ENCODE data around the gene RNF183.

The RNF183 gene

GRCh38 chr9:113331780-113332179, 28.6 kb upstream of the RNF183 start:
- no peak overlapping the region for H3K4me3 Mint-ChIP-seq
- H3K27me3 Mint-ChIP-seq = no peaks in the 10 kb centered on the region
- H3K27ac Mint-ChIP-seq = no peak overlapping the region
- H3K36me3 Mint-ChIP-seq (ENCODE audit: low read depth) = no peaks in the 10 kb centered on the region
- no peaks in the 10 kb centered on the region for H3K9me3 Mint-ChIP-seq
- H3K4me1 Mint-ChIP-seq (ENCODE audit: low read depth) = no peaks in the 10 kb centered on the region

- Mint-ChIP-seq H3K27me3 (no peaks in the 10 kb centered on the region), H3K4me1 (ENCODE audit: low read depth) (no peaks in the 10 kb centered on the region), H3K27ac (no peak overlapping the region), H3K9me3 (no peaks in the 10 kb centered on the region), H3K4me3 (no peak overlapping the region), H3K36me3 (ENCODE audit: low read depth) (no peaks in the 10 kb centered on the region)
Measured at GRCh38 chr9:113328045-113328782, 25.0 kb upstream of the RNF183 start.

GRCh38 chr9:113326230-113326629, 23.1 kb upstream of the RNF183 start:
- Mint-ChIP-seq H3K4me1 (ENCODE audit: low read depth) (no peaks in the 10 kb centered on the region), H3K9me3 (no peaks in the 10 kb centered on the region), H3K36me3 (ENCODE audit: low read depth) (no peaks in the 10 kb centered on the region), H3K4me3 (no peak overlapping the region), H3K27me3 (no peaks in the 10 kb centered on the region), H3K27ac (no peak overlapping the region)

GRCh38 chr9:113322671-113323070, 19.5 kb upstream of the RNF183 start:
- no peak overlapping the region for H3K4me3 Mint-ChIP-seq
- H3K4me1 Mint-ChIP-seq (ENCODE audit: low read depth) = no peaks in the 10 kb centered on the region
- no peaks in the 10 kb centered on the region for H3K36me3 Mint-ChIP-seq (ENCODE audit: low read depth)
- no peak overlapping the region for H3K27ac Mint-ChIP-seq
- no peaks in the 10 kb centered on the region for H3K9me3 Mint-ChIP-seq
- H3K27me3 Mint-ChIP-seq = no peaks in the 10 kb centered on the region

- Mint-ChIP-seq H3K27me3 (no peaks in the 10 kb centered on the region), H3K4me1 (ENCODE audit: low read depth) (no peaks in the 10 kb centered on the region), H3K27ac (no peak overlapping the region), H3K36me3 (ENCODE audit: low read depth) (no peaks in the 10 kb centered on the region), H3K9me3 (no peaks in the 10 kb centered on the region), H3K4me3 (no peak overlapping the region)
Measured at GRCh38 chr9:113320051-113320450, 16.9 kb upstream of the RNF183 start.

- Mint-ChIP-seq H3K4me3 (no peak overlapping the region), H3K27ac (no peak overlapping the region), H3K9me3 (no peaks in the 10 kb centered on the region), H3K4me1 (ENCODE audit: low read depth) (no peaks in the 10 kb centered on the region), H3K27me3 (no peaks in the 10 kb centered on the region), H3K36me3 (ENCODE audit: low read depth) (no peaks in the 10 kb centered on the region)
Measured at GRCh38 chr9:113319054-113319453, 15.9 kb upstream of the RNF183 start.

- Mint-ChIP-seq H3K9me3 (no peaks in the 10 kb centered on the region), H3K27ac (no peak overlapping the region), H3K27me3 (no peaks in the 10 kb centered on the region), H3K4me3 (no peak overlapping the region), H3K4me1 (ENCODE audit: low read depth) (no peaks in the 10 kb centered on the region), H3K36me3 (ENCODE audit: low read depth) (no peaks in the 10 kb centered on the region)
Measured at GRCh38 chr9:113317777-113318176, 14.6 kb upstream of the RNF183 start.

- Mint-ChIP-seq H3K27ac (no peak overlapping the region), H3K4me3 (no peak overlapping the region), H3K36me3 (ENCODE audit: low read depth) (no peaks in the 10 kb centered on the region), H3K4me1 (ENCODE audit: low read depth) (no peaks in the 10 kb centered on the region), H3K27me3 (no peaks in the 10 kb centered on the region), H3K9me3 (no peaks in the 10 kb centered on the region)
Measured at GRCh38 chr9:113316030-113316429, 12.9 kb upstream of the RNF183 start.

- Mint-ChIP-seq H3K27me3 (no peaks in the 10 kb centered on the region), H3K4me1 (ENCODE audit: low read depth) (no peaks in the 10 kb centered on the region), H3K27ac (no peak overlapping the region), H3K4me3 (no peak overlapping the region), H3K36me3 (ENCODE audit: low read depth) (no peaks in the 10 kb centered on the region), H3K9me3 (no peaks in the 10 kb centered on the region)
Measured at GRCh38 chr9:113315231-113315630, 12.1 kb upstream of the RNF183 start.

GRCh38 chr9:113313261-113313660, 10.1 kb upstream of the RNF183 start:
- H3K27ac Mint-ChIP-seq = no peak overlapping the region
- H3K4me3 Mint-ChIP-seq = no peak overlapping the region
- H3K27me3 Mint-ChIP-seq = no peaks in the 10 kb centered on the region
- H3K4me1 Mint-ChIP-seq (ENCODE audit: low read depth) = no peaks in the 10 kb centered on the region
- no peaks in the 10 kb centered on the region for H3K9me3 Mint-ChIP-seq
- H3K36me3 Mint-ChIP-seq (ENCODE audit: low read depth) = no peaks in the 10 kb centered on the region

- no peaks in the 10 kb centered on the region for H3K27me3 Mint-ChIP-seq
- H3K4me3 Mint-ChIP-seq = no peak overlapping the region
- no peak overlapping the region for H3K27ac Mint-ChIP-seq
- no peaks in the 10 kb centered on the region for H3K36me3 Mint-ChIP-seq (ENCODE audit: low read depth)
- H3K9me3 Mint-ChIP-seq = no peaks in the 10 kb centered on the region
- H3K4me1 Mint-ChIP-seq (ENCODE audit: low read depth) = no peaks in the 10 kb centered on the region
Measured at GRCh38 chr9:113311961-113312360, 8.8 kb upstream of the RNF183 start.

GRCh38 chr9:113310538-113310937, 7.4 kb upstream of the RNF183 start:
- no peaks in the 10 kb centered on the region for H3K4me1 Mint-ChIP-seq (ENCODE audit: low read depth)
- no peaks in the 10 kb centered on the region for H3K9me3 Mint-ChIP-seq
- H3K27me3 Mint-ChIP-seq = no peaks in the 10 kb centered on the region
- no peak overlapping the region for H3K27ac Mint-ChIP-seq
- no peaks in the 10 kb centered on the region for H3K36me3 Mint-ChIP-seq (ENCODE audit: low read depth)
- no peak overlapping the region for H3K4me3 Mint-ChIP-seq

- H3K27me3 Mint-ChIP-seq = no peaks in the 10 kb centered on the region
- H3K36me3 Mint-ChIP-seq (ENCODE audit: low read depth) = no peaks in the 10 kb centered on the region
- H3K27ac Mint-ChIP-seq = no peak overlapping the region
- H3K4me3 Mint-ChIP-seq = no peak overlapping the region
- no peaks in the 10 kb centered on the region for H3K9me3 Mint-ChIP-seq
- no peaks in the 10 kb centered on the region for H3K4me1 Mint-ChIP-seq (ENCODE audit: low read depth)
Measured at GRCh38 chr9:113309204-113309813, 6.1 kb upstream of the RNF183 start.

GRCh38 chr9:113307396-113307975, 4.3 kb upstream of the RNF183 start:
- Mint-ChIP-seq H3K9me3 (no peaks in the 10 kb centered on the region), H3K27ac (no peak overlapping the region), H3K36me3 (ENCODE audit: low read depth) (no peaks in the 10 kb centered on the region), H3K4me3 (no peak overlapping the region), H3K4me1 (ENCODE audit: low read depth) (no peaks in the 10 kb centered on the region), H3K27me3 (no peaks in the 10 kb centered on the region)

GRCh38 chr9:113306566-113306965, 3.4 kb upstream of the RNF183 start:
- H3K27ac Mint-ChIP-seq = no peak overlapping the region
- no peak overlapping the region for H3K4me3 Mint-ChIP-seq
- H3K27me3 Mint-ChIP-seq = no peaks in the 10 kb centered on the region
- no peaks in the 10 kb centered on the region for H3K9me3 Mint-ChIP-seq
- H3K4me1 Mint-ChIP-seq (ENCODE audit: low read depth) = no peaks in the 10 kb centered on the region
- no peaks in the 10 kb centered on the region for H3K36me3 Mint-ChIP-seq (ENCODE audit: low read depth)

- peaks cover 3% of the 10 kb centered on the region for H3K4me1 Mint-ChIP-seq (ENCODE audit: low read depth)
- no peak overlapping the region for H3K27ac Mint-ChIP-seq
- H3K36me3 Mint-ChIP-seq (ENCODE audit: low read depth) = no peaks in the 10 kb centered on the region
- no peak overlapping the region for H3K4me3 Mint-ChIP-seq
- H3K9me3 Mint-ChIP-seq = no peaks in the 10 kb centered on the region
- H3K27me3 Mint-ChIP-seq = no peaks in the 10 kb centered on the region
Measured at GRCh38 chr9:113301548-113301947, 1.6 kb downstream of the RNF183 start.

All from stimulated activated naive CD8-positive, alpha-beta T cell treated with anti-CD3 and anti-CD28 coated beads, Interleukin-15, Interleukin-2, amounts not matched to agents 100 ng/mL and 50 ng/mL, for 24 hours (primary cell).